A673 (cell line): ENCODE measurements around the gene DPF1.

Experiments used
- EZH2 ChIP-seq: fragments of 200-600 bp; sonication (generic); IDR thresholded peaks from 2 replicates; pipeline ENCODE4 v1.6.1; 2017; ENCODE audit warnings: borderline replicate concordance, low read depth, mild to moderate bottlenecking, mixed read lengths, antibody characterized with exemption, low read length; ENCODE audit not compliant: poor library complexity, severe bottlenecking
- TF ChIP-seq, protein P1 (sequence below): fragments of 300-800, 200-600 bp; sonication (generic); conservative IDR thresholded peaks from 2 replicates; pipeline ENCODE4 v1.5.1; 2017; ENCODE audit warnings: low read depth, mild to moderate bottlenecking, antibody characterized with exemption, low read length, moderate library complexity, mixed read lengths

DNA sequence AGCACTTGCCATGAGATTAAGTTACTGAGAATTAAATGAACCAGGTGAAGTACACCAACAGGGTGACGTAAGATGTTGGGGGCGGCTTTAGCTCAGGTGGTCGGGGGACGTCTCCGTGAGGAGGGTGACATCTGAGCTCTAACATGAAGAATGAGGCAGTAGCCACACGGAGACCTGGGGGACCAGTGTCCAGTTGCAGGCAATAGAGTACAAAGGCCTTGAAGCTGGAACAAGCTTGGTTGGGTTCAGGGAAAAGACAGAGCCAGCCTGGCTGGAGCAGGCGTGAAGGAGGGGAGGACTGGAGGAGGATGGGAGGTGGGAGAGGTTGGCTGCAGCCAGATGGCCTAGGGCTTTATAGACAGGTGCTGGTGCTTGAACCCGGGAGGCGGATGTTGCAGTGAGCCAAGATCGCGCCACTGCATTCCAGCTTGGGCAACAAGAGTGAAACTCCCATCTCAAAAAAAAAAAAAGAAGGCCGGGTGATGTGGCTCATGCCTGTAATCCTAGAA, 42.0 kb upstream of the DPF1 start:
- TF ChIP-seq, protein P1, sequence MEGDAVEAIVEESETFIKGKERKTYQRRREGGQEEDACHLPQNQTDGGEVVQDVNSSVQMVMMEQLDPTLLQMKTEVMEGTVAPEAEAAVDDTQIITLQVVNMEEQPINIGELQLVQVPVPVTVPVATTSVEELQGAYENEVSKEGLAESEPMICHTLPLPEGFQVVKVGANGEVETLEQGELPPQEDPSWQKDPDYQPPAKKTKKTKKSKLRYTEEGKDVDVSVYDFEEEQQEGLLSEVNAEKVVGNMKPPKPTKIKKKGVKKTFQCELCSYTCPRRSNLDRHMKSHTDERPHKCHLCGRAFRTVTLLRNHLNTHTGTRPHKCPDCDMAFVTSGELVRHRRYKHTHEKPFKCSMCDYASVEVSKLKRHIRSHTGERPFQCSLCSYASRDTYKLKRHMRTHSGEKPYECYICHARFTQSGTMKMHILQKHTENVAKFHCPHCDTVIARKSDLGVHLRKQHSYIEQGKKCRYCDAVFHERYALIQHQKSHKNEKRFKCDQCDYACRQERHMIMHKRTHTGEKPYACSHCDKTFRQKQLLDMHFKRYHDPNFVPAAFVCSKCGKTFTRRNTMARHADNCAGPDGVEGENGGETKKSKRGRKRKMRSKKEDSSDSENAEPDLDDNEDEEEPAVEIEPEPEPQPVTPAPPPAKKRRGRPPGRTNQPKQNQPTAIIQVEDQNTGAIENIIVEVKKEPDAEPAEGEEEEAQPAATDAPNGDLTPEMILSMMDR = no peak
- no peak for TF ChIP-seq EZH2
